ENCODE results near the gene ARHGAP6. TPM values are rescaled to one million over a fixed set of nuclear protein-coding genes. Genes with fewer than 3 reads are reported as not detected.

ARHGAP6 gene
- total and polyA plus RNA-seq, 4 donors, result 3.8 to 5.8 (median 4.2) TPM

DNA sequence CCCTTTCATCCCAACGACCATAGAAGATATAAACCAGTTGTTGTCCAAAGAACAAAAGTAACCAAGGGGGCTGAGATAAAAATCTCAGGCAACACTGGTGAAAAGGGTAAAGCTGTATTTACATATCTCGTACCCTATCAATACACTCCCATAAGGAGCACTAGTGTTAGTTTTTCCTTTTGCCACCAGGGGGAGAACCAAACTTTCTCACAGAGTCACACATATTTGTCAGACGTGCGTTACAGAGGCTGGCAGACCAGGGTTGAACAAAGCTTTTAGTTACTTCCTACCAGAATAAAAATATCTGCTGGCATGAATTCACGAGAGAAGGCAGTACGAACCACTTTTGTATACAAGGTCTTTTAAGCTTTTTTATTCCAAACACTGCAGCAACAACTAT, 284.3 kb downstream of the ARHGAP6 start:
- H3K27ac ChIP-seq (ENCODE audit: low read depth, low read length), result no peak overlapping the region
- 12% methylated on average over 3 of the region's 6 CpGs for WGBS (ENCODE audit: insufficient coverage)
- H3K4me1 ChIP-seq (ENCODE audit: control insufficient read depth, insufficient read depth, low read length), result no peaks in the 10 kb centered on the region
- peak in 5 of 6 donors; percentile 15 to 78 (median 33) for DNase-seq (ENCODE audit: low read depth in 4 of 6, low spot score in 6 of 6)
- no peak overlapping the region for H3K4me3 ChIP-seq (ENCODE audit: low read depth, low read length)
- H3K9me3 ChIP-seq (ENCODE audit: control insufficient read depth, insufficient read depth, low read length), result no peaks in the 10 kb centered on the region
- no peaks in the 10 kb centered on the region for H3K36me3 ChIP-seq (ENCODE audit: control insufficient read depth, insufficient read depth, low read length)
- H3K27me3 ChIP-seq (ENCODE audit: control insufficient read depth, insufficient read depth, low read length), result peaks cover 4% of the 10 kb centered on the region

DNA sequence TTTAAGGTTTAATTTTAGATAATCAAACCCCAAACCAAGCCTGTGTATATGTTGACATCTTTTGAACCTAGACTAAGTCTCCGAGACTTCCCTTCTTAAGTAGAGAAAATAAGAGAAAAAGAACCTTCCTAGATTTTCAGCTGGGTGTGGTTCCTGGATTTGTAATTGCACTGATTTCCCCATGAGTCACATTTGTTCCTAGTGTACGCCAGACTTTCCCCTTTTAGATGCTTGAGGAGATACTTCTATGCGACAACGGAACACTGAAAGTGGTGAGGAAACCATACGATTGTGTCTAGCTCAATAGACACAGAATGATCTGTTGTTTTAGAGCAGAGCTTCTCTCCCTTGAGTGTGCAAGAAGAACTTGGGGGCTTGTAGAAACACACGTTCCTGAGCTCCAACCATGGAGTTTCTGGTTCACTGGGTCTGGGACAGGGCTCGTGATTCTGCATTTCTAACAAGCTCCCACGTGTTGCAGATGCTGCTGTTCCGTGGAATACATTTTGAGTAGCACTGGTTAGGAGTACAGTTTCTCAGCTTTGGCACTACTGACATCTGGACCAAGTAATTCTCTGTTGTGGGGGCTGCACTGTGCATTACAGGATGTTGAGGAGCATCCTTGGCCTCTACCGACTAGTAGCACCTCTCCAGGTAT, 285.4 kb downstream of the ARHGAP6 start:
- Histone ChIP-seq H3K4me3 (ENCODE audit: low read depth, low read length) (no peak overlapping the region), H3K9me3 (ENCODE audit: control insufficient read depth, insufficient read depth, low read length) (no peaks in the 10 kb centered on the region), H3K27ac (ENCODE audit: low read depth, low read length) (no peak overlapping the region), H3K27me3 (ENCODE audit: control insufficient read depth, insufficient read depth, low read length) (no peaks in the 10 kb centered on the region), H3K36me3 (ENCODE audit: control insufficient read depth, insufficient read depth, low read length) (no peaks in the 10 kb centered on the region), H3K4me1 (ENCODE audit: control insufficient read depth, insufficient read depth, low read length) (no peaks in the 10 kb centered on the region)
- WGBS (ENCODE audit: insufficient coverage), result 77% methylated on average over 9 of the region's 10 CpGs
- DNase-seq (ENCODE audit: low read depth in 4 of 6, low spot score in 6 of 6), result no peak

DNA sequence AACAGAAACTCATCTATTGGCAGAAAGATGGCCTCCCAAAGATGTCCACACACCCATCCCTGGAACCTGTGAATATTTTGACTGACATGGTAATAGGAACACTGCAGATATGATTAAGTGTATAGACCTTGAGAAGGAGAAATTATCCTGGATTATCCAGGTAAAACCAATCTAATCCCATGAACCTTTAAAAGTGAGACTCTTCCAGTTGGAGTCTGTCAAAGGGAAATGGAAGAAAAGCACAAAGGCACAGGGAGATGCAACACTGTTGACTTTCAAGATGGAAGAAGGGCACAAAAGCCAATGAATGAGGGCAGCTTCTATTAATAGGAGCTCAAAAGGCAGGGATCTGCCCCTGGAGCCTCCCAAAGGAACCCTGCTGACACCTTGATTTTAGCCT, 289.6 kb downstream of the ARHGAP6 start:
- DNase-seq (ENCODE audit: low read depth in 4 of 6, low spot score in 6 of 6), result no peak
- no peak overlapping the region for H3K4me3 ChIP-seq (ENCODE audit: low read depth, low read length)
- H3K27ac ChIP-seq (ENCODE audit: low read depth, low read length), result no peak overlapping the region
- no peaks in the 10 kb centered on the region for H3K27me3 ChIP-seq (ENCODE audit: control insufficient read depth, insufficient read depth, low read length)
- H3K36me3 ChIP-seq (ENCODE audit: control insufficient read depth, insufficient read depth, low read length), result no peaks in the 10 kb centered on the region
- no peaks in the 10 kb centered on the region for H3K4me1 ChIP-seq (ENCODE audit: control insufficient read depth, insufficient read depth, low read length)
- no peaks in the 10 kb centered on the region for H3K9me3 ChIP-seq (ENCODE audit: control insufficient read depth, insufficient read depth, low read length)

DNA sequence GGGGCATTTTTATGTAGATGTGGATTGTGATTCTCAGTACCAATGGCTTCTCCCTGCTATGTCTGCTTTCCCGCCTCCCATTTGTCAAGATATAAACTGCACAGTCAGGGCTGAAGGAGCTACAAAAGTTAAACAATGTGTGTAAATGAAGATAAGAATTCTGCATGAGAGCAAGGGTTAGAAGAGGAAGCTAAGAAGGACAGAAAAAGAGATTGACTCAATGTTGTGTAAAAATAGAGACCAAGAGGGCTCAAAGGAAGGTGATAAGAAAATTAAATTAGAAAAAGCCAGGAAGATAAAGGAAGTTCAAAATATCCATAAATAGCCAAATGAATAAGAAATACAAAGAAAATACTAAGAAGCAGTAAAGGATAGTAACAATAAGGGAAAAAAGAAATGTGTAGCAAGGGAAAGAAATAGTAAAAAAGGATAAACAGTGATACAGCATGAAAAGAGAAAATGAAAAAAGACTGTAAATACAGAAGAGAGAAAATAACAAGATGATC, 290.1 kb downstream of the ARHGAP6 start:
- H3K4me3 ChIP-seq (ENCODE audit: low read depth, low read length), result no peak overlapping the region
- H3K27ac ChIP-seq (ENCODE audit: low read depth, low read length), result no peak overlapping the region
- no peaks in the 10 kb centered on the region for H3K9me3 ChIP-seq (ENCODE audit: control insufficient read depth, insufficient read depth, low read length)
- DNase-seq (ENCODE audit: low read depth in 4 of 6, low spot score in 6 of 6), result no peak
- no peaks in the 10 kb centered on the region for H3K27me3 ChIP-seq (ENCODE audit: control insufficient read depth, insufficient read depth, low read length)
- H3K36me3 ChIP-seq (ENCODE audit: control insufficient read depth, insufficient read depth, low read length), result no peaks in the 10 kb centered on the region
- no peaks in the 10 kb centered on the region for H3K4me1 ChIP-seq (ENCODE audit: control insufficient read depth, insufficient read depth, low read length)
- no CpG with 5 or more reads among the region's 1 CpG for WGBS (ENCODE audit: insufficient coverage)

DNA sequence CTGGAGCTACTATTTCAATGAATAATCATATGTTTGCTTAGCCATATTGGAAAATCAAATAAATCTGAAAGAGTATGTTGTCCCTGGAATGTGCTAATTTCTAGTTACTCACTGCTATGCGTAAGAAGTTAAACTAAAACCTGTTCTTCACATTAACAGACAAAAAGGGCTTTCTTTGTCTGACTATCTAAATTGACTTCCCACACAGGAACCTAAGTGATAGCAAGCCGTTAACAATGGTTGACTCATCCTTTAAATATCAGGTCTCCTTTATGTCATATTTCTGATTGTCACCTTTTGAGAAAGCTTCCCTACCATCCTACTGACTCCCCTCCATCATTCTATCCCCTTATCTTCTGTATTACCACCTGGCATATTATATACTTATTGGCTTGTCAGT, 291.1 kb downstream of the ARHGAP6 start:
- H3K4me3 ChIP-seq (ENCODE audit: low read depth, low read length), result no peak overlapping the region
- H3K27ac ChIP-seq (ENCODE audit: low read depth, low read length), result no peak overlapping the region
- DNase-seq (ENCODE audit: low read depth in 4 of 6, low spot score in 6 of 6), result no peak
- WGBS (ENCODE audit: insufficient coverage), result 75% methylated on average over 1 of the region's 2 CpGs
- H3K9me3 ChIP-seq (ENCODE audit: control insufficient read depth, insufficient read depth, low read length), result no peaks in the 10 kb centered on the region
- no peaks in the 10 kb centered on the region for H3K4me1 ChIP-seq (ENCODE audit: control insufficient read depth, insufficient read depth, low read length)
- no peaks in the 10 kb centered on the region for H3K36me3 ChIP-seq (ENCODE audit: control insufficient read depth, insufficient read depth, low read length)
- H3K27me3 ChIP-seq (ENCODE audit: control insufficient read depth, insufficient read depth, low read length), result no peaks in the 10 kb centered on the region

DNA sequence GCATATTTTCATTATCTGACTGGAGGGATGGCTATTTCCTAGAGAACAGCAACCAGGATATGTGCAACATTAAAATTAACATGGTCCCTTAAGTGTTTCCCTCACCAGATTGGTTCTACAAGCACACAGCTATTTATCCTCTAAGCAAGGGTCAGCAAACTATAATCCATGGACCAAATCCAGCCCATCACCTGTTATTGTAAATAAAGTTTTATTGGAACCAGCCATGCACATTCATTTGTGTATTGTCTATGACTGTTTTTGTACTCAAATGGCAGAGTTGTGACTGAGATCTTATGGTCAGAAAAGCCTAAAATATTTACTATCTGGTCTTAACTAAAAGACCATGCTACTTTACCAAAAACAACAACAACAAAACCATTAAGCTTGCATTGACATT, 294.6 kb downstream of the ARHGAP6 start:
- Histone ChIP-seq H3K27me3 (ENCODE audit: control insufficient read depth, insufficient read depth, low read length) (no peaks in the 10 kb centered on the region), H3K4me3 (ENCODE audit: low read depth, low read length) (no peak overlapping the region), H3K4me1 (ENCODE audit: control insufficient read depth, insufficient read depth, low read length) (no peaks in the 10 kb centered on the region), H3K36me3 (ENCODE audit: control insufficient read depth, insufficient read depth, low read length) (no peaks in the 10 kb centered on the region), H3K27ac (ENCODE audit: low read depth, low read length) (no peak overlapping the region), H3K9me3 (ENCODE audit: control insufficient read depth, insufficient read depth, low read length) (no peaks in the 10 kb centered on the region)
- no peak for DNase-seq (ENCODE audit: low read depth in 4 of 6, low spot score in 6 of 6)

DNA sequence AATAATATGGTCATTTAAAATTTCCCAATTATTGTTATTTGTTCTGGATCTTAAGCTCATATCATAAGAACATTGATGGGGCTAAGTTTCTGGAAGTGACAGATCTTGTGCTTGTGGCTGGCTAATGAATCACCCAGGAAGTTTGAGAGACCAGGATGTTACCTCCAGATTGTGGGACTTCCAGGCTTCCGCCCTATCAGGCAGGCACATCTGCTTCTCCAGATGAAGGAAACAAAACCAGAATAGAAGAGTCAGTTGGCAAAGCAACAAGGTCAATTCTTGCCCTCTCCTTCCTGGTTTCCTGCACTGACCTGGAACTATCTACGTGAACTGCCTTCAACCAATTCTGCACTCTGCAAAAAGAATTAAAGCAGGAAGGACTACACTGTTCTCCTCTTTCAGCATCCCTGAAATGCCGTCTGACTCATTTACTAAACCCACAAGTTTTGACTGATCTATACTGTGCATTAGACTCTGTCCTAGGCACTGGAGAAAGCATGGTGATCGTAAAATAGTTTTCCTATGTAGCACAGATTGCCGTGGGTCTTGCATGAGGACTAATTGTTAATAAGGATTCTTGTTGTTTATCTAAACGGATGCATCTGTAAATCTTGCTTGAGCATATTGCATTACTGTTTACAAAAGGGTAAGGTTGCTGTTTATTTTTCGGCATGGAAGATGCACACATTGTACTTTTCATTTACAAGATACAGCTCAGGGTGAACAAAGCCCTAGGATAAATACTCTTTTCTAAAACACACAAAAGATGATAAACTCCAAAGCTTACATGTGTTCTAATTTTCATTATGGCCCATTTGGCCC, 297.9 kb downstream of the ARHGAP6 start:
- no peak overlapping the region for H3K27ac ChIP-seq (ENCODE audit: low read depth, low read length)
- H3K4me3 ChIP-seq (ENCODE audit: low read depth, low read length), result no peak overlapping the region
- 73% methylated on average over 2 of the region's 7 CpGs for WGBS (ENCODE audit: insufficient coverage)
- no peaks in the 10 kb centered on the region for H3K36me3 ChIP-seq (ENCODE audit: control insufficient read depth, insufficient read depth, low read length)
- H3K4me1 ChIP-seq (ENCODE audit: control insufficient read depth, insufficient read depth, low read length), result no peaks in the 10 kb centered on the region
- no peaks in the 10 kb centered on the region for H3K27me3 ChIP-seq (ENCODE audit: control insufficient read depth, insufficient read depth, low read length)
- H3K9me3 ChIP-seq (ENCODE audit: control insufficient read depth, insufficient read depth, low read length), result no peaks in the 10 kb centered on the region
- no peak for DNase-seq (ENCODE audit: low read depth in 4 of 6, low spot score in 6 of 6)

DNA sequence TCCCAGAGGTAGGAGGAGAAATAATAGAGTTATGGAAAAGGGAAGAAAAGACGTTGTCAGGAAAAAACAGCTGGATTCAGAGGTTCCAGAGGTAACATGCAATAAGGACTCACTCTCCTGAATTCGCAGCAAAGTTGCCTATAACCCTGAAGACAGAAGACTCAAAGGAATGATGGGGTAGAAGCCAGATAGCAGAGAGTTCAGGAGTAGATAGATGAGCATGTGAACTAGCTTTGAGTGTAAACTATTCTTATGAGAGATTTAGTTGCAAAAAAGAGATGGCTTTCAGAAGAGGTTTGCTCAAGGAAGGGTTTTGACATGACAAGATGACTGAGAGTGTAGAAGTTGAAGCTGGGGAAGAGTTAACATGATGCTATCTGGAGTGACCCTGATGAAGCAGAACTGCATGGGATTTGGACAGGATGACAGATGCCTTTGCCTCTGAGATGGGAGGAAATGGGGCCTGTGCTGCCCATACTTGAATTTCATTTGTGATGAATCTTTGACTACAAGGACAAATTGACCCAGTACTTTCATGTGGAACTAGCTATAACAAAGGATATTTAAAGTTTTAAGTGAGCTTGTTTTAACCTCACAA, 298.6 kb downstream of the ARHGAP6 start:
- no peak overlapping the region for H3K27ac ChIP-seq (ENCODE audit: low read depth, low read length)
- H3K4me1 ChIP-seq (ENCODE audit: control insufficient read depth, insufficient read depth, low read length), result no peaks in the 10 kb centered on the region
- WGBS (ENCODE audit: insufficient coverage), result 49% methylated on average over 2 of the region's 2 CpGs
- no peak for DNase-seq (ENCODE audit: low read depth in 4 of 6, low spot score in 6 of 6)
- no peaks in the 10 kb centered on the region for H3K36me3 ChIP-seq (ENCODE audit: control insufficient read depth, insufficient read depth, low read length)
- no peaks in the 10 kb centered on the region for H3K27me3 ChIP-seq (ENCODE audit: control insufficient read depth, insufficient read depth, low read length)
- H3K9me3 ChIP-seq (ENCODE audit: control insufficient read depth, insufficient read depth, low read length), result no peaks in the 10 kb centered on the region
- no peak overlapping the region for H3K4me3 ChIP-seq (ENCODE audit: low read depth, low read length)

DNA sequence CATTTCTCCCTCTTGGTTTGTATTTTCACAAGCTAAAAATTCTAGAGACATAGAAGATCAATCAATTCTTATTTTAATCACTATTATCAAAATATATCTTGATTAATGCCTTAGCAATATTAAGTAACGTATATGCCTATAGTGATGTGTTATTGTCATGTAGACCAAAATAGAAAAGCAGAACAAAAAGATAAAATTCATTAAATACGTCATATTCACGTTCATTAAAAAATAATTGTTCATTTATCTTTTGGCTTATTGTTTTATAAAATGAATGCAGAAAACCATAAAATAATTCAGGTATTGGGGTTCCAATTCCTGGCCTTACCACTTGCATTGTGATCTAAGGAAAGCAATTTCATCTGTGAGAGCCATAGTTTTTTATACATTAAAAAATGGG, 300.3 kb downstream of the ARHGAP6 start:
- Histone ChIP-seq H3K9me3 (ENCODE audit: control insufficient read depth, insufficient read depth, low read length) (no peaks in the 10 kb centered on the region), H3K27me3 (ENCODE audit: control insufficient read depth, insufficient read depth, low read length) (no peaks in the 10 kb centered on the region), H3K36me3 (ENCODE audit: control insufficient read depth, insufficient read depth, low read length) (no peaks in the 10 kb centered on the region), H3K4me3 (ENCODE audit: low read depth, low read length) (no peak overlapping the region), H3K4me1 (ENCODE audit: control insufficient read depth, insufficient read depth, low read length) (no peaks in the 10 kb centered on the region), H3K27ac (ENCODE audit: low read depth, low read length) (no peak overlapping the region)
- DNase-seq (ENCODE audit: low read depth in 4 of 6, low spot score in 6 of 6), result no peak
- no CpG with 5 or more reads among the region's 3 CpGs for WGBS (ENCODE audit: insufficient coverage)

Measured in spinal cord (tissue), 10 donors.